SU-DHL-6 (cell line): ENCODE measurements around the gene HBEGF.

Source experiments
- H2AFZ ChIP-seq: fragments of 200-600 bp; sonication (generic); 2 replicates; pipeline ENCODE4 v1.6.1; 2014; ENCODE audit warnings: low read depth, mild to moderate bottlenecking, moderate library complexity, mixed read lengths, antibody characterized with exemption, low read length; ENCODE audit not compliant: severe bottlenecking
- H3F3A ChIP-seq: fragments of 200-600 bp; shearing (Covaris generic); 2 replicates; pipeline ENCODE4 v1.6.0; 2016; ENCODE audit warnings: antibody characterized with exemption, mild to moderate bottlenecking; ENCODE audit not compliant: insufficient read depth
- H3K27ac ChIP-seq: fragments of 200-600 bp; sonication (generic); 2 replicates; pipeline ENCODE4 v1.5.1; 2016; ENCODE audit warnings: low read depth, mild to moderate bottlenecking, low read length, moderate library complexity, mixed read lengths
- H3K27me3 ChIP-seq: fragments of 200-600 bp; sonication (generic), shearing (Covaris generic); 2 replicates; pipeline ENCODE4 v1.6.0; 2014; ENCODE audit warnings: mild to moderate bottlenecking, low read length
- H3K36me3 ChIP-seq: fragments of 200-600 bp; sonication (generic); 2 replicates; pipeline ENCODE4 v1.6.1; 2014; ENCODE audit warnings: mild to moderate bottlenecking, low read length, mixed read lengths
- H3K4me2 ChIP-seq: fragments of 300-600, 200-600 bp; shearing (Covaris generic), sonication (generic); 2 replicates; pipeline ENCODE4 v1.6.0; 2014; ENCODE audit warnings: low read length, low read depth, mild to moderate bottlenecking; ENCODE audit not compliant: poor library complexity, severe bottlenecking
- H3K4me3 ChIP-seq: fragments of 200-600 bp; sonication (generic); 2 replicates; pipeline ENCODE4 v1.5.1; 2014; ENCODE audit warnings: antibody characterized with exemption, low read length, mild to moderate bottlenecking, mixed read lengths; ENCODE audit not compliant: insufficient read depth, poor library complexity, severe bottlenecking
- H3K79me2 ChIP-seq: fragments of 200-600 bp; sonication (generic); 2 replicates; pipeline ENCODE4 v1.6.1; 2014; ENCODE audit warnings: mild to moderate bottlenecking, low read length, moderate library complexity; ENCODE audit not compliant: insufficient read depth
- H3K9ac ChIP-seq: fragments of 200-600 bp; sonication (generic); 2 replicates; pipeline ENCODE4 v1.7.0; 2014; ENCODE audit warnings: mild to moderate bottlenecking, low read length
- H3K9me2 ChIP-seq: fragments of 200-600 bp; sonication (generic); replicated peaks from 2 replicates; pipeline ENCODE4 v1.6.1; 2014; ENCODE audit warnings: low read length; ENCODE audit not compliant: insufficient read depth
- H3K9me3 ChIP-seq: fragments of 200-600 bp; sonication (generic); 2 replicates; pipeline ENCODE4 v1.6.1; 2014; ENCODE audit warnings: low read length, mixed read lengths; ENCODE audit not compliant: insufficient read depth
- H4K20me1 ChIP-seq: fragments of 200-600 bp; sonication (generic); 2 replicates; pipeline ENCODE4 v1.6.1; 2014; ENCODE audit warnings: low read depth, mild to moderate bottlenecking, antibody characterized with exemption, low read length, moderate library complexity, mixed read lengths
- EZH2phosphoT487 ChIP-seq: fragments of 200-600 bp; sonication (generic), shearing (Covaris generic); conservative IDR thresholded peaks from 2 replicates; pipeline ENCODE4 v1.6.1; 2018; ENCODE audit warnings: mild to moderate bottlenecking, antibody characterized with exemption, low read length, moderate library complexity, mixed read lengths
- TF ChIP-seq, protein P1 (sequence below): fragments of 200-600 bp; sonication (generic); IDR thresholded peaks from one replicate; pipeline ENCODE4 v1.5.1; 2017; ENCODE audit warnings: antibody characterized with exemption, mild to moderate bottlenecking, low read length, moderate library complexity; ENCODE audit not compliant: insufficient read depth, poor library complexity, severe bottlenecking

HBEGF gene

DNA sequence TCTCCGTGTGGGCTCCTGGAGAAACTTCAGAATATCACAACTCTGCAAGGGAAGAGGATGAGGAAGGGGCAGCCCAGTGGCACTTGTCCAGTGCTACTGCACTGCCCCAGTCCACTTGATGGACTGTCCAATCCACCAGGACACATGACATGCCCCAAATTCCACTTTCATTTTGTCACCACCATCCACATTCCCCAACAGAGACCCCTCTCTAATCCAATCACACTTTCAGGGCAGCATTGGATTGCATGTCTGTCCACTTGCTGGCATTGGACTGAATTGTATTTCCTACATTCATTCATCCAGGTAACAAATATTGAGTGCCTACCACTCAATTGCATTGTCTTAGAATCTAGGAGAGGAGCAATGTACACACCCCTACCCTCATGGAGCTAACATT lies 14.8 kb downstream of the HBEGF start:
- no peak overlapping the region for H2AFZ ChIP-seq
- no peaks in the 10 kb centered on the region for H3F3A ChIP-seq
- H3K9me2 ChIP-seq = no peaks in the 10 kb centered on the region
- no peaks in the 10 kb centered on the region for H3K27me3 ChIP-seq
- H3K4me3 ChIP-seq = no peak overlapping the region
- H3K79me2 ChIP-seq = no peaks in the 10 kb centered on the region
- no peak overlapping the region for H3K4me2 ChIP-seq
- H3K36me3 ChIP-seq = no peaks in the 10 kb centered on the region
- H3K27ac ChIP-seq = no peak overlapping the region
- no peaks in the 10 kb centered on the region for H4K20me1 ChIP-seq
- H3K9ac ChIP-seq = no peak overlapping the region
- TF ChIP-seq, protein P1, sequence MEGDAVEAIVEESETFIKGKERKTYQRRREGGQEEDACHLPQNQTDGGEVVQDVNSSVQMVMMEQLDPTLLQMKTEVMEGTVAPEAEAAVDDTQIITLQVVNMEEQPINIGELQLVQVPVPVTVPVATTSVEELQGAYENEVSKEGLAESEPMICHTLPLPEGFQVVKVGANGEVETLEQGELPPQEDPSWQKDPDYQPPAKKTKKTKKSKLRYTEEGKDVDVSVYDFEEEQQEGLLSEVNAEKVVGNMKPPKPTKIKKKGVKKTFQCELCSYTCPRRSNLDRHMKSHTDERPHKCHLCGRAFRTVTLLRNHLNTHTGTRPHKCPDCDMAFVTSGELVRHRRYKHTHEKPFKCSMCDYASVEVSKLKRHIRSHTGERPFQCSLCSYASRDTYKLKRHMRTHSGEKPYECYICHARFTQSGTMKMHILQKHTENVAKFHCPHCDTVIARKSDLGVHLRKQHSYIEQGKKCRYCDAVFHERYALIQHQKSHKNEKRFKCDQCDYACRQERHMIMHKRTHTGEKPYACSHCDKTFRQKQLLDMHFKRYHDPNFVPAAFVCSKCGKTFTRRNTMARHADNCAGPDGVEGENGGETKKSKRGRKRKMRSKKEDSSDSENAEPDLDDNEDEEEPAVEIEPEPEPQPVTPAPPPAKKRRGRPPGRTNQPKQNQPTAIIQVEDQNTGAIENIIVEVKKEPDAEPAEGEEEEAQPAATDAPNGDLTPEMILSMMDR = no peak
- no peak for TF ChIP-seq EZH2phosphoT487
- H3K9me3 ChIP-seq = no peaks in the 10 kb centered on the region

DNA sequence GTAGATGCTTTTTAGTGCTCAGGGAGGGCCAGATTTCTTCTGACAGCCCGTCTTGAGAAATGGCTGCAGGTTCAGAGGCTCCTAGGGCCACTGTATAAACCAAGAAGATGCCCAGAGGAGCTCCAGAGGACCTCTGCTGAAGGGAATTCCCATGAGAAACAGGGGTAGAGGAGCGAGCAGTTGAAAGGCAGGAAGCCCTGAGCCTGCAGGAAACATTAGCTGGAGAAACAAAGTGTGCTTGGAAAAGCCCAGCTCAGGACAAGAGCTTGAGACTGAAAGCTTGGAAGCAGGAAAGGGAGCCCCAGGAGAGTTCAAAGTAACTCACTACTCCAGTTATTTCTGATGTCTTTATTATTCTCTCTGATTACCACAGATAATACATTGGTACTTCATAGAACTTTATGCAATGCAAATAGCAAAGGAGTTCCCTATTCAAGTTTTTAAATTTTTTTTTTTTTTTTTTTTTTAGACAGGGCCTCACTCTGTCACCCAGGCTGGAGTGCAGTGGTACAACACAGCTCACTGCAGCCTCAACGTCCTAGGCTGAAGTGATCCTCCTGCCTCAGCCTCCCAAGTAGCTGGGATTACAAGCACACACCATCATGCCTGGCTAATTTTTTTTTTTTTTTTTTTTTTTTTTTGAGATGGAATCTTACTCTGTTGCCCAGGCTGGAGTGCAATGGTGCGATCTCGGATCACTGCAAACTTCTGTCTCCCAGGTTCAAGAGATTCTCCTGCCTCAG lies 16.5 kb downstream of the HBEGF start:
- Histone ChIP-seq H4K20me1 (no peaks in the 10 kb centered on the region), H3K36me3 (no peaks in the 10 kb centered on the region), H3K27ac (no peak overlapping the region), H3K9me3 (no peaks in the 10 kb centered on the region), H3F3A (no peaks in the 10 kb centered on the region), H3K4me2 (no peak overlapping the region), H3K9me2 (no peaks in the 10 kb centered on the region), H2AFZ (no peak overlapping the region), H3K79me2 (no peaks in the 10 kb centered on the region), H3K27me3 (no peaks in the 10 kb centered on the region; the same call in 1 of the 2 replicates), H3K9ac (no peak overlapping the region), H3K4me3 (no peak overlapping the region)
- TF ChIP-seq, protein P1 = no peak
- no peak for TF ChIP-seq EZH2phosphoT487

DNA sequence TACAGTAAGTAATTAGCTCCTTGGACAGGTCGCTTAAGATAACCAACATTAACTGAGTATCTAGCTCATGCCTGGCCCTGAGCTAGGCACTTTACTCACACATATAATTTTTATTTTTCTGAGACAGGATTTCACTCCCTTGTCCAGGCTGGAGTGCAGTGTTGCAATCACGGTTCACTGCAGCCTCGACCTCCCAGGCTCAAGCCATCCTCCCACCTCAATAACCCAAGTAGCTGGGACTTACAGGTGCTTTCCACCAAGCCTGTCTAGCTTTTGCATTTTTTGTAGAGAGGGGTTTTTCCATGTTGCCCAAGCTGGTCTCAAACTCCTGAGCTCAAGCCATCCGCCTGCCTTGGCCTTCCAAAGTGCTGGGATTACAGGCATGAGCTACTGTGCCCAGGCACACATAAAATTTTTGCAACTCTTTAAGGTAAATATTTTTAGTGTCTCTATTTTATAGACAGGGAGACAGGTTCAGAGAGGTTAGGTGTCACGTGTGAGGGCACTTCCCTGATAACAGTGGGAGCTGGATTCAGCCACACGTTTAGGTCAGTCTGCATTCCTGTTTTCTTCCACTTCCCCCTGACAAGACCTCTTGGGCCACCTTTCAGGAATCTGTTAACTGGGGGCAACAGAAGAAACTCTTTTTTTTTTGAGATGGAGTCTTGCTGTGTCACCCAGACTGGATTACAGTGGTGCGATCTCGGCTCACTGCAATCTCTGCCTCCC lies 18.2 kb downstream of the HBEGF start:
- H3K9me2 ChIP-seq = no peaks in the 10 kb centered on the region
- TF ChIP-seq EZH2phosphoT487 = no peak
- TF ChIP-seq, protein P1 = no peak
- H3K36me3 ChIP-seq = no peaks in the 10 kb centered on the region
- H2AFZ ChIP-seq = no peak overlapping the region
- no peaks in the 10 kb centered on the region; the same call in 1 of the 2 replicates for H3K27me3 ChIP-seq
- no peaks in the 10 kb centered on the region for H3F3A ChIP-seq
- H3K27ac ChIP-seq = no peak overlapping the region
- no peaks in the 10 kb centered on the region for H3K9me3 ChIP-seq
- no peaks in the 10 kb centered on the region for H4K20me1 ChIP-seq
- no peaks in the 10 kb centered on the region for H3K79me2 ChIP-seq
- H3K9ac ChIP-seq = no peak overlapping the region
- H3K4me3 ChIP-seq = no peak overlapping the region
- H3K4me2 ChIP-seq = no peak overlapping the region
